Right ventricle myocardium inferior (tissue), 1 donor: ENCODE data around the gene AR. TPM values are rescaled to one million over a fixed set of nuclear protein-coding genes. Genes with fewer than 3 reads are reported as not detected.

ENCODE experiments used
- ATAC-seq: fragments of 200-7000 bp; cut with Tn5 transposase; one replicate; pipeline ENCODE4 v1.9.1; 2020; ENCODE audit warnings: mild to moderate bottlenecking, moderate library complexity
- DNase-seq: peaks from one replicate; pipeline ENCODE4 v3.0.0; 2021; ENCODE audit errors: missing footprints
- intact Hi-C: fragments of 100-400 bp; cut with DNase I; formaldehyde crosslinking; loops from one replicate; pipeline ENCODE4 v1.11.0; 2022
- total RNA-seq: library from RNA; stranded (reverse); fragmentation: NEBNext Ultra II Directional; extraction: Animal tissue kit (Norgen Biotek cat#: 25700); gene quantifications from one replicate; pipeline ENCODE4 v1.2.1, GENCODE V29; 2021
- donor health status: DM: no; HTN: yes; CAD: no; lungs with severe emphysema.

The AR gene
- total RNA-seq, 1 donor from 2014 or later: 23.9 TPM

DNA sequence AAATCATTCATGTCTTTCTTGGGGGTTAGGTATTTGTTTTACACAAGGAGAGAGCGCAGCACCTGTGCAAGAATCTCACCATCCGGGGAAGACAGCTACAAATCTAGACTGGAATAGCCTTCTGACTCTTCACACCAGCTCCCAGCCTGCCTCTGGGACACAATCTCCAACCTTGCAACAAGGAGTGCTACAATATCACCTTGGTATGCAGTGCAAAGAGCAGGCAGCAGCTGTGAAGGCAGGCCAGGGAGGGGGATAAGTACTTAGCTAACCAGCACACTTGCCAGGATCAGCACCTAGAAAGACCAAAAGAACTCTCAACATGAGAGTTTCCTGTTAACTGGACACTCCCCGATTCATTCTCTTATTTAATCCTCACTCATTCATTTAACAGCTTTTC is 235.3 kb downstream of the AR start:
- no peak for ATAC-seq
- intact Hi-C loops: no loop called here
- no peak for DNase-seq
